A549 treated with AZD9567 at 1 μM for 4 hours (cell line): ENCODE results near the gene MRPL48. TPM values are rescaled to one million over a fixed set of nuclear protein-coding genes. Genes with fewer than 3 reads are reported as not detected.

Source experiments
- total RNA-seq: library from RNA; stranded (reverse); fragments of 200-300 nt; extraction: Qiagen RNA extraction; gene quantifications from 5 replicates; pipeline ENCODE4 v1.2.3, GENCODE V29; 2022; ENCODE audit not compliant: insufficient read depth

MRPL48 gene
- 48.4 to 60.2 TPM (median 49.3 TPM) in 5 replicates for total RNA-seq

GRCh38 chr11:73787643-73788558, at the start of gene MRPL48:
Gene MRPL48, plus strand, starts transcription at chr11:73787874. Its CDS starts 98 bp downstream, at chr11:73787972.

GRCh38 chr11:73760679-73761402, 26.8 kb upstream of the MRPL48 start, which contains the start of gene RAB6A:
Gene RAB6A, minus strand, starts transcription at chr11:73761074. Its CDS starts 439 bp downstream, at chr11:73760635.

GRCh38 chr11:73876424-73877310, 89.0 kb downstream of the MRPL48 start, which contains the start of the genes COA4 and PAAF1:
Gene COA4, minus strand, starts transcription at chr11:73876846. Its CDS starts 3,468 bp downstream, at chr11:73873378.
Gene PAAF1, plus strand, starts transcription at chr11:73876999. Its CDS starts 23 bp downstream, at chr11:73877022.

Other genes with a start within 250 kb of the MRPL48 start
- gene FAM168A, start 189.8 kb upstream of the MRPL48 start, total RNA-seq: 9.7 to 14.3 TPM (median 13.1 TPM) in 5 replicates
- gene PLEKHB1, start 141.3 kb upstream of the MRPL48 start, total RNA-seq: 0.62 to 1.2 TPM (median 0.88 TPM) in 4 of 5 replicates, not detected in the other
- gene RAB6A, start 26.8 kb upstream of the MRPL48 start, total RNA-seq: 51.9 to 68.8 TPM (median 63.6 TPM) in 5 replicates
- gene COA4, start 89.0 kb downstream of the MRPL48 start, total RNA-seq: 112 to 136 TPM (median 130 TPM) in 5 replicates
- 11.7 to 14.7 TPM (median 12.2 TPM) in 5 replicates for gene PAAF1, start 89.1 kb downstream of the MRPL48 start, total RNA-seq
- 0.41 to 0.60 TPM (median 0.46 TPM) in 4 of 5 replicates, not detected in the other for gene DNAJB13, start 163.2 kb downstream of the MRPL48 start, total RNA-seq
- gene UCP2, start 195.0 kb downstream of the MRPL48 start, total RNA-seq: 79.0 to 90.5 TPM (median 85.6 TPM) in 5 replicates
- 0.75 to 2.1 TPM (median 1.3 TPM) in 5 replicates for gene UCP3, start 221.2 kb downstream of the MRPL48 start, total RNA-seq